Endodermal cell (in vitro differentiated cells): ENCODE measurements around the gene NAV2. TPM values are rescaled to one million over a fixed set of nuclear protein-coding genes. Genes with fewer than 3 reads are reported as not detected.

ENCODE experiments used
- DNase-seq: peaks from one replicate; pipeline ENCODE4 v3.0.0-alpha.2; 2017
- H3K27ac ChIP-seq: 2 replicates; pipeline ENCODE4 v1.5.1; 2013; ENCODE audit warnings: mild to moderate bottlenecking, low read depth, low read length, moderate library complexity
- H3K27me3 ChIP-seq: 2 replicates; pipeline ENCODE4 v1.6.1; 2013; ENCODE audit warnings: mild to moderate bottlenecking, low read length, moderate library complexity; ENCODE audit not compliant: insufficient read depth, control insufficient read depth, poor library complexity, severe bottlenecking
- H3K36me3 ChIP-seq: 2 replicates; pipeline ENCODE4 v1.7.0; 2013; ENCODE audit warnings: mild to moderate bottlenecking, low read length, moderate library complexity; ENCODE audit not compliant: control insufficient read depth, insufficient read depth
- H3K4me1 ChIP-seq: one replicate; pipeline ENCODE4 v1.7.0; 2013; ENCODE audit warnings: low read length; ENCODE audit not compliant: control insufficient read depth, insufficient read depth
- H3K4me3 ChIP-seq: 2 replicates; pipeline ENCODE4 v1.5.1; 2013; ENCODE audit warnings: mild to moderate bottlenecking, low read length, moderate library complexity
- H3K9ac ChIP-seq: 2 replicates; pipeline ENCODE4 v1.6.1; 2013; ENCODE audit warnings: mild to moderate bottlenecking, low read length, moderate library complexity; ENCODE audit not compliant: poor library complexity, severe bottlenecking; ENCODE audit errors: extremely low read depth
- H3K9me3 ChIP-seq: 2 replicates; pipeline ENCODE4 v1.6.1; 2013; ENCODE audit warnings: mild to moderate bottlenecking, low read length, moderate library complexity; ENCODE audit not compliant: control insufficient read depth
- H3K27ac Mint-ChIP-seq: 2 replicates; pipeline ENCODE4 v1.8.0; 2020; ENCODE audit warnings: mixed read lengths
- H3K27me3 Mint-ChIP-seq: 2 replicates; pipeline ENCODE4 v1.8.0; 2021; ENCODE audit warnings: mild to moderate bottlenecking, mixed read lengths; ENCODE audit not compliant: insufficient read depth
- H3K36me3 Mint-ChIP-seq: 2 replicates; pipeline ENCODE4 v1.8.0; 2020; ENCODE audit warnings: low read depth, mixed read lengths
- H3K4me1 Mint-ChIP-seq: 2 replicates; pipeline ENCODE4 v1.8.0; 2020; ENCODE audit warnings: mixed read lengths
- H3K4me3 Mint-ChIP-seq: 2 replicates; pipeline ENCODE4 v1.8.0; 2020; ENCODE audit warnings: mild to moderate bottlenecking, moderate library complexity, mixed read lengths
- H3K9me3 Mint-ChIP-seq: 2 replicates; pipeline ENCODE4 v1.8.0; 2020; ENCODE audit warnings: mild to moderate bottlenecking, mixed read lengths
- CTCF ChIP-seq: fragments of 200-600 bp; sonication (generic); conservative IDR thresholded peaks from 2 replicates; pipeline ENCODE4 v1.5.0; 2021; ENCODE audit warnings: antibody characterized with exemption, mild to moderate bottlenecking
- WGBS, 2 experiments: methylation state at CpG; one replicate each; pipeline versions ENCODE4 v1.1.5 to v1.1.7; 2013; ENCODE audit warnings: missing lambda C conversion rate in 2 of 2, mixed read lengths in 1 of 2; ENCODE audit not compliant: insufficient coverage in 1 of 2, insufficient read length in 1 of 2; 5-methylcytosine and 5-hydroxymethylcytosine counted together
- total RNA-seq, 2 donors: library from RNA; stranded (reverse); fragmentation: NEBNext Ultra II Directional in 1 of 2; extraction: Animal tissue kit (Norgen Biotek cat#: 25700) in 1 of 2; gene quantifications; 2 replicates in 1 of 2; 3 replicates in 1 of 2; pipeline ENCODE4 v1.2.1, GENCODE V29; 2021

Gene NAV2
- total RNA-seq, 2 donors from 2014 or later = 37.1 to 42.4 TPM

- no peaks in the 10 kb centered on the region for H3K9me3 ChIP-seq
- TF ChIP-seq CTCF = no peak
- no peak overlapping the region for H3K4me3 ChIP-seq
- H3K9me3 Mint-ChIP-seq = no peaks in the 10 kb centered on the region
- H3K4me1 ChIP-seq = peaks cover 7% of the 10 kb centered on the region
- H3K27ac ChIP-seq = no peak overlapping the region
- WGBS, 2 experiments = 84 to 100% methylated on average over 1 to 3 of the region's 3 CpGs
- peaks cover 23% of the 10 kb centered on the region for H3K27me3 ChIP-seq
- no peak overlapping the region for H3K9ac ChIP-seq
- H3K4me1 Mint-ChIP-seq = peaks cover 32% of the 10 kb centered on the region
- no peaks in the 10 kb centered on the region for H3K36me3 Mint-ChIP-seq
- no peak overlapping the region for H3K4me3 Mint-ChIP-seq
- no peak for DNase-seq
- H3K27me3 Mint-ChIP-seq = peaks cover 57% of the 10 kb centered on the region
- no peak overlapping the region for H3K27ac Mint-ChIP-seq
- H3K36me3 ChIP-seq = no peaks in the 10 kb centered on the region
These were observed 62.4 kb downstream of the NAV2 start for GRCh38 chr11:19774817-19775580.

- Histone ChIP-seq H3K36me3 (no peaks in the 10 kb centered on the region), H3K27ac (no peak overlapping the region), H3K4me1 (peaks cover 7% of the 10 kb centered on the region), H3K27me3 (peaks cover 23% of the 10 kb centered on the region), H3K9me3 (no peaks in the 10 kb centered on the region), H3K9ac (no peak overlapping the region), H3K4me3 (no peak overlapping the region)
- no peaks in the 10 kb centered on the region for H3K9me3 Mint-ChIP-seq
- TF ChIP-seq CTCF = no peak
- WGBS, 2 experiments = 94 to 95% methylated on average over 4 of the region's 4 CpGs
- no peaks in the 10 kb centered on the region for H3K36me3 Mint-ChIP-seq
- no peak overlapping the region for H3K4me3 Mint-ChIP-seq
- DNase-seq = no peak
- no peak overlapping the region for H3K27ac Mint-ChIP-seq
- peaks cover 33% of the 10 kb centered on the region for H3K4me1 Mint-ChIP-seq
- H3K27me3 Mint-ChIP-seq = peaks cover 57% of the 10 kb centered on the region
These were observed 63.0 kb downstream of the NAV2 start for GRCh38 chr11:19775622-19776021.

GRCh38 chr11:19777039-19777376 is 64.4 kb downstream of the NAV2 start:
- H3K27me3 Mint-ChIP-seq = peaks cover 57% of the 10 kb centered on the region
- Histone ChIP-seq H3K36me3 (no peaks in the 10 kb centered on the region), H3K27ac (no peak overlapping the region), H3K4me1 (peaks cover 6% of the 10 kb centered on the region), H3K9me3 (no peaks in the 10 kb centered on the region), H3K9ac (no peak overlapping the region), H3K4me3 (peak overlapping the region; percentile 80), H3K27me3 (peaks cover 23% of the 10 kb centered on the region)
- H3K27ac Mint-ChIP-seq = no peak overlapping the region
- DNase-seq = peak; percentile 77
- 0% methylated on average over 37 of the region's 48 CpGs; no CpG with 5 or more reads in 1 of the 2 experiments for WGBS, 2 experiments
- H3K4me3 Mint-ChIP-seq = peak overlapping the region; percentile 64
- TF ChIP-seq CTCF = no peak
- peaks cover 29% of the 10 kb centered on the region for H3K4me1 Mint-ChIP-seq
- no peaks in the 10 kb centered on the region for H3K9me3 Mint-ChIP-seq
- no peaks in the 10 kb centered on the region for H3K36me3 Mint-ChIP-seq
